Lower leg skin (tissue), 3 donors: Measurements from ENCODE around the gene FGF12.

ENCODE experiments used
- CTCF ChIP-seq, 3 donors: fragments of 450-650 bp; IDR thresholded peaks; one replicate each; pipeline ENCODE4 v1.5.1; 2016; ENCODE audit warnings: antibody characterized with exemption in 3 of 3, mild to moderate bottlenecking in 3 of 3, moderate library complexity in 2 of 3
- POLR2A ChIP-seq, 2 donors: fragments of 450-650 bp; IDR thresholded peaks; one replicate each; pipeline ENCODE4 v1.6.1; 2016 to 2017; ENCODE audit warnings: antibody characterized with exemption in 2 of 2, mild to moderate bottlenecking in 1 of 2, moderate library complexity in 1 of 2

- TF ChIP-seq CTCF (IDR thresholded peaks at IDR 0.05) (no peak), POLR2A (IDR thresholded peaks at IDR 0.05) (no peak)
Measured at GRCh38 chr3:192629429-192629828, 97.9 kb downstream of the FGF12 start.
